CD14-positive monocyte (primary cell): ENCODE results near the gene ERBB4. TPM values are rescaled to one million over a fixed set of nuclear protein-coding genes. Genes with fewer than 3 reads are reported as not detected.

Experiments used
- DNase-seq, 3 donors: peaks; one replicate each; pipeline ENCODE4 v3.0.0-alpha.2; 2011 to 2022
- H2AFZ ChIP-seq: 2 replicates; pipeline ENCODE4 v1.6.0; 2012; ENCODE audit warnings: mild to moderate bottlenecking, low read depth, low read length, inconsistent platforms; ENCODE audit not compliant: insufficient read depth, poor library complexity, severe bottlenecking
- H3K27ac ChIP-seq, 2 donors: 1 replicate in 1 of 2; 2 replicates in 1 of 2; pipeline ENCODE4 v1.5.1; 2012 to 2013; ENCODE audit warnings: low read length in 2 of 2, control low read depth in 1 of 2, inconsistent platforms in 1 of 2, low read depth in 1 of 2, mild to moderate bottlenecking in 1 of 2
- H3K27me3 ChIP-seq, 2 donors: one replicate each; pipeline versions ENCODE4 v1.6.0 to v1.6.1; 2011 to 2013; ENCODE audit warnings: low read length in 2 of 2; ENCODE audit not compliant: control insufficient read depth in 2 of 2, insufficient read depth in 2 of 2
- H3K36me3 ChIP-seq, 2 donors: replicated peaks in 1 of 2; 1 replicate in 1 of 2; 2 replicates in 1 of 2; pipeline versions ENCODE4 v1.5.1 to v1.6.1; 2012 to 2013; ENCODE audit warnings: low read length in 2 of 2, control low read depth in 1 of 2, inconsistent platforms in 1 of 2, mild to moderate bottlenecking in 1 of 2; ENCODE audit not compliant: insufficient read depth in 2 of 2, control insufficient read depth in 1 of 2
- H3K4me1 ChIP-seq, 2 donors: 1 replicate in 1 of 2; 2 replicates in 1 of 2; pipeline versions ENCODE4 v1.5.1 to v1.6.1; 2012 to 2013; ENCODE audit warnings: low read length in 2 of 2, control low read depth in 1 of 2, inconsistent platforms in 1 of 2, mild to moderate bottlenecking in 1 of 2, moderate library complexity in 1 of 2; ENCODE audit not compliant: insufficient read depth in 2 of 2, control insufficient read depth in 1 of 2
- H3K4me2 ChIP-seq: replicated peaks from 2 replicates; pipeline ENCODE3; 2012; ENCODE audit warnings: low read length, moderate library complexity, mild to moderate bottlenecking; ENCODE audit not compliant: poor library complexity, severe bottlenecking; ENCODE audit errors: extremely low read depth
- H3K4me3 ChIP-seq, 3 experiments: fragments of 200-600 bp in 1 of 3; sonication (generic) in 1 of 3; replicated peaks in 1 of 3; 1 replicate in 2 of 3; 2 replicates in 1 of 3; pipeline ENCODE4 v1.5.1; 2011 to 2013; ENCODE audit warnings: low read length in 3 of 3, mild to moderate bottlenecking in 3 of 3, control low read depth in 2 of 3, low read depth in 2 of 3, inconsistent platforms in 1 of 3, moderate library complexity in 1 of 3
- H3K79me2 ChIP-seq: 2 replicates; pipeline ENCODE4 v1.6.0; 2012; ENCODE audit warnings: mild to moderate bottlenecking, control low read depth, inconsistent platforms, low read length, moderate library complexity; ENCODE audit not compliant: insufficient read depth
- H3K9ac ChIP-seq: 2 replicates; pipeline ENCODE4 v1.6.0; 2017; ENCODE audit warnings: low read length, mild to moderate bottlenecking; ENCODE audit not compliant: insufficient read depth, poor library complexity, severe bottlenecking
- H3K9me3 ChIP-seq, 2 donors: replicated peaks in 1 of 2; 1 replicate in 1 of 2; 2 replicates in 1 of 2; pipeline versions ENCODE4 v1.5.1 to v1.6.1; 2012 to 2013; ENCODE audit warnings: low read length in 2 of 2, control low read depth in 1 of 2; ENCODE audit not compliant: control insufficient read depth in 1 of 2, insufficient read depth in 1 of 2
- H4K20me1 ChIP-seq: 2 replicates; pipeline ENCODE4 v1.6.0; 2012; ENCODE audit warnings: mild to moderate bottlenecking, low read length, control low read depth, moderate library complexity; ENCODE audit not compliant: insufficient read depth
- H3K27ac Mint-ChIP-seq, 7 donors: one replicate each; pipeline ENCODE4 v1.8.0; 2020; ENCODE audit warnings: mild to moderate bottlenecking in 7 of 7, mixed read lengths in 7 of 7, moderate library complexity in 6 of 7, inconsistent platforms in 2 of 7
- H3K27me3 Mint-ChIP-seq, 3 donors: one replicate each; pipeline ENCODE4 v1.8.0; 2021 to 2022; ENCODE audit warnings: low read depth in 3 of 3, mild to moderate bottlenecking in 3 of 3, mixed read lengths in 3 of 3, moderate library complexity in 3 of 3, inconsistent platforms in 1 of 3
- H3K36me3 Mint-ChIP-seq, 2 donors: one replicate each; pipeline ENCODE4 v1.8.0; 2020; ENCODE audit warnings: mixed read lengths in 2 of 2, inconsistent platforms in 1 of 2, mild to moderate bottlenecking in 1 of 2
- H3K4me1 Mint-ChIP-seq: one replicate; pipeline ENCODE4 v1.8.0; 2020; ENCODE audit warnings: mild to moderate bottlenecking, mixed read lengths
- H3K4me3 Mint-ChIP-seq, 2 donors: one replicate each; pipeline ENCODE4 v1.8.0; 2020; ENCODE audit warnings: mild to moderate bottlenecking in 2 of 2, mixed read lengths in 2 of 2, moderate library complexity in 1 of 2
- H3K9me3 Mint-ChIP-seq, 7 donors: one replicate each; pipeline ENCODE4 v1.8.0; 2020 to 2022; ENCODE audit warnings: mixed read lengths in 7 of 7, mild to moderate bottlenecking in 6 of 7, moderate library complexity in 6 of 7, inconsistent platforms in 2 of 7
- WGBS: methylation state at CpG from one replicate; pipeline ENCODE4 v1.1.5; 2013; ENCODE audit warnings: missing lambda C conversion rate; ENCODE audit not compliant: insufficient coverage; 5-methylcytosine and 5-hydroxymethylcytosine counted together
- intact Hi-C, 2 donors: fragments of 100-400 bp; cut with micrococcal nuclease; formaldehyde crosslinking; loops; one replicate each; pipeline versions ENCODE4 v1.15.0 to v1.15.1; 2023
- polyA plus RNA-seq, 3 donors: library from polyadenylated mRNA; depleted of rRNA in 1 of 3; unstranded in 2 of 3; stranded (reverse) in 1 of 3; fragments of 300-500 nt in 2 of 3; fragments of >200 nt in 1 of 3; fragmentation: Illumina TruSeq in 2 of 3; gene quantifications; 1 replicate in 2 of 3; 2 replicates in 1 of 3; pipeline ENCODE4 v1.2.3, GENCODE V29; 2012 to 2021
- TF ChIP-seq, protein P1 (sequence below): fragments of 200-600 bp; IDR thresholded peaks from one replicate; pipeline ENCODE4 v1.8.0; 2022; ENCODE audit warnings: antibody characterized with exemption, mild to moderate bottlenecking

The ERBB4 gene
- polyA plus RNA-seq, 3 donors = not detected

DNA sequence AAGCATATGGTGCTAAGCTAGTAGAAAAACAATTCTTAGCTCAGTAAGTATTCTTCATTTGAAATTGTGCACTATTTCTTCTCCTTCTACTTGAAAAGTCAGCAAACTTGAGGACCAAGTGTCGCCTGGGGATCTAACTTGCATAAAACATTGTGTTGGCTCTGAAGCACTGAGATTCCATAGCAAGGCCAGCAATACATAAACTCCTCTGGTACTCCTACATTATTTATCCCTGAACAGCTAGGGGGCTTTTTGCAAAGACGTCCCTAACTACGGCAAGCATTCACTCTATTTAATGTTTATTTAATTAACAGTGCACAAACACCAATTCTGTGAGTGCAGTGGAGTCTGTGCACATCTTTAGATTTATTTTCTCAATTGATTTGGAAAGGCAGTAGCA is 392.2 kb downstream of the ERBB4 start:
- Histone ChIP-seq H3K9ac (no peak overlapping the region), H3K9me3 (no peaks in the 10 kb centered on the region), H3K27me3 (no peaks in the 10 kb centered on the region), H3K27ac (no peak overlapping the region), H3K4me2 (no peak overlapping the region), H3K4me1 (no peaks in the 10 kb centered on the region), H2AFZ (no peak overlapping the region), H3K79me2 (no peaks in the 10 kb centered on the region), H3K36me3 (no peaks in the 10 kb centered on the region), H3K4me3 (no peak overlapping the region), H4K20me1 (no peaks in the 10 kb centered on the region)
- peaks cover 0 to 2% (median 2%) of the 10 kb centered on the region in 3 donors for H3K27me3 Mint-ChIP-seq
- no peaks in the 10 kb centered on the region for H3K4me1 Mint-ChIP-seq
- intact Hi-C loops = no loop called here
- no peaks in the 10 kb centered on the region for H3K36me3 Mint-ChIP-seq
- WGBS = 92% methylated on average over 1 of the region's 3 CpGs
- H3K9me3 Mint-ChIP-seq = peaks cover 0 to under 1% (median 0%) of the 10 kb centered on the region in 7 donors
- H3K27ac Mint-ChIP-seq = no peak overlapping the region
- TF ChIP-seq, protein P1, sequence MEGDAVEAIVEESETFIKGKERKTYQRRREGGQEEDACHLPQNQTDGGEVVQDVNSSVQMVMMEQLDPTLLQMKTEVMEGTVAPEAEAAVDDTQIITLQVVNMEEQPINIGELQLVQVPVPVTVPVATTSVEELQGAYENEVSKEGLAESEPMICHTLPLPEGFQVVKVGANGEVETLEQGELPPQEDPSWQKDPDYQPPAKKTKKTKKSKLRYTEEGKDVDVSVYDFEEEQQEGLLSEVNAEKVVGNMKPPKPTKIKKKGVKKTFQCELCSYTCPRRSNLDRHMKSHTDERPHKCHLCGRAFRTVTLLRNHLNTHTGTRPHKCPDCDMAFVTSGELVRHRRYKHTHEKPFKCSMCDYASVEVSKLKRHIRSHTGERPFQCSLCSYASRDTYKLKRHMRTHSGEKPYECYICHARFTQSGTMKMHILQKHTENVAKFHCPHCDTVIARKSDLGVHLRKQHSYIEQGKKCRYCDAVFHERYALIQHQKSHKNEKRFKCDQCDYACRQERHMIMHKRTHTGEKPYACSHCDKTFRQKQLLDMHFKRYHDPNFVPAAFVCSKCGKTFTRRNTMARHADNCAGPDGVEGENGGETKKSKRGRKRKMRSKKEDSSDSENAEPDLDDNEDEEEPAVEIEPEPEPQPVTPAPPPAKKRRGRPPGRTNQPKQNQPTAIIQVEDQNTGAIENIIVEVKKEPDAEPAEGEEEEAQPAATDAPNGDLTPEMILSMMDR = no peak
- H3K4me3 Mint-ChIP-seq = no peak overlapping the region
- no peak for DNase-seq

DNA sequence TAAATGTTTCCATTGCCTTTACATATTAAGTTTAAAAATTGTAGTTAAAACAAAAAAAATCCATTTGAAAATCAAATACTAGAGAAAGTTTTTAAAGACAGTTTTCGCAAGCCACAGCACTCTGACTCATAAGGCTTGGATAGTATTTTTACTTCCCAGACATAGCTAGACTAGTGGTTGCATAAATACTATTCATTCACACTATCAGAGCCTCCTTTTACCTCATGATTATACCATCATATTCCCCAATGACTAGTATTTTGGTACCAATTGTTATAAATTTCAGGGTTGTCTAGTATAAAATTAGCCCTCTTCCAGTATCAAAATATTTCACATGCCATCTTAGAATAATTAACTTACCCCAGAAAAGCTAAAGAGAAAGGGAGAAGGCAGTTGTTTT is 393.5 kb downstream of the ERBB4 start:
- TF ChIP-seq, protein P1 = no peak
- no peak overlapping the region for H3K27ac Mint-ChIP-seq
- no peaks in the 10 kb centered on the region for H3K79me2 ChIP-seq
- no peaks in the 10 kb centered on the region for H3K4me1 ChIP-seq
- no peak overlapping the region for H3K4me3 ChIP-seq
- H3K27ac ChIP-seq = no peak overlapping the region
- H2AFZ ChIP-seq = no peak overlapping the region
- H3K4me3 Mint-ChIP-seq = no peak overlapping the region
- no peaks in the 10 kb centered on the region for H3K9me3 ChIP-seq
- intact Hi-C loops = no loop called here
- no peak for DNase-seq
- no peaks in the 10 kb centered on the region for H3K9me3 Mint-ChIP-seq
- H3K9ac ChIP-seq = no peak overlapping the region
- H3K4me2 ChIP-seq = no peak overlapping the region
- H3K27me3 Mint-ChIP-seq = peaks cover 0 to 2% (median 2%) of the 10 kb centered on the region in 3 donors
- H3K36me3 ChIP-seq = no peaks in the 10 kb centered on the region
- no peaks in the 10 kb centered on the region for H3K4me1 Mint-ChIP-seq
- no peaks in the 10 kb centered on the region for H4K20me1 ChIP-seq
- no peaks in the 10 kb centered on the region for H3K36me3 Mint-ChIP-seq
- no CpG with 5 or more reads among the region's 1 CpG for WGBS
- H3K27me3 ChIP-seq = no peaks in the 10 kb centered on the region
